ENCODE results near the gene PROZ.

Gene PROZ

GRCh38 chr13:113113846-113114271 lies 44.6 kb upstream of the PROZ start:
- no peak overlapping the region for H2AK5ac ChIP-seq (ENCODE audit: low read length, severe bottlenecking)
- H2BK5ac ChIP-seq (ENCODE audit: low read depth, low read length, poor library complexity, severe bottlenecking) = no peak overlapping the region
- H3K4me3 ChIP-seq (ENCODE audit: insufficient read depth in 1 of 2, low read depth in 1 of 2, low read length in 2 of 2) = no peak overlapping the region
- H3K9ac ChIP-seq (ENCODE audit: low read length) = no peak overlapping the region
- no peak overlapping the region for H4K91ac ChIP-seq (ENCODE audit: low read length)
- peaks cover 10% of the 10 kb centered on the region for H3K4me1 ChIP-seq (ENCODE audit: control insufficient read depth, insufficient read depth, low read depth, low read length)
- no peak overlapping the region for H2BK12ac ChIP-seq (ENCODE audit: low read length in 2 of 2)
- H3K9me3 ChIP-seq (ENCODE audit: control insufficient read depth, low read length) = no peaks in the 10 kb centered on the region
- no peak overlapping the region for H2BK15ac ChIP-seq (ENCODE audit: low read depth, poor library complexity, severe bottlenecking)
- no peaks in the 10 kb centered on the region for H3K36me3 ChIP-seq (ENCODE audit: control insufficient read depth in 1 of 2, insufficient read depth in 2 of 2, low read depth in 1 of 2, low read length in 2 of 2)
- DNase-seq = no peak
- no peak overlapping the region for H2AFZ ChIP-seq (ENCODE audit: low read depth, low read length)
- H2BK120ac ChIP-seq (ENCODE audit: low read depth, low read length) = no peak overlapping the region
- 89% methylated on average over 8 of the region's 8 CpGs for WGBS
- no peak overlapping the region for H3K27ac ChIP-seq (ENCODE audit: low read length, poor library complexity, severe bottlenecking)
- H3K18ac ChIP-seq (ENCODE audit: low read depth in 1 of 2, low read length in 2 of 2) = no peak overlapping the region
- no peaks in the 10 kb centered on the region for H3K79me1 ChIP-seq (replicated peaks; ENCODE audit: low read length, poor library complexity, severe bottlenecking)
- no peak overlapping the region for H3K14ac ChIP-seq (ENCODE audit: low read length in 2 of 2)
- H3K27me3 ChIP-seq (ENCODE audit: control insufficient read depth in 1 of 2, insufficient read depth in 1 of 2, low read length in 2 of 2) = peaks cover 29 to 71% of the 10 kb centered on the region in 2 experiments
- no peak overlapping the region for H3K4ac ChIP-seq (ENCODE audit: low read depth in 1 of 2, low read length in 2 of 2)
- H3K4me2 ChIP-seq (ENCODE audit: low read length, poor library complexity, severe bottlenecking) = no peak overlapping the region
- H4K8ac ChIP-seq (ENCODE audit: low read length) = no peak overlapping the region
- no peak overlapping the region for H3K23ac ChIP-seq (ENCODE audit: low read length in 2 of 2)

- no peak for DNase-seq
- no peak overlapping the region for H3K23ac ChIP-seq (ENCODE audit: low read length in 2 of 2)
- H3K4me2 ChIP-seq (ENCODE audit: low read length, poor library complexity, severe bottlenecking) = no peak overlapping the region
- no peak overlapping the region for H3K4me3 ChIP-seq (ENCODE audit: insufficient read depth in 1 of 2, low read depth in 1 of 2, low read length in 2 of 2)
- WGBS = 87% methylated on average over 17 of the region's 17 CpGs
- H3K9ac ChIP-seq (ENCODE audit: low read length) = no peak overlapping the region
- H3K9me3 ChIP-seq (ENCODE audit: control insufficient read depth, low read length) = no peaks in the 10 kb centered on the region
- no peak overlapping the region for H2BK5ac ChIP-seq (ENCODE audit: low read depth, low read length, poor library complexity, severe bottlenecking)
- no peaks in the 10 kb centered on the region for H3K79me1 ChIP-seq (replicated peaks; ENCODE audit: low read length, poor library complexity, severe bottlenecking)
- H3K14ac ChIP-seq (ENCODE audit: low read length in 2 of 2) = no peak overlapping the region
- H3K4ac ChIP-seq (ENCODE audit: low read depth in 1 of 2, low read length in 2 of 2) = no peak overlapping the region
- H3K27ac ChIP-seq (ENCODE audit: low read length, poor library complexity, severe bottlenecking) = no peak overlapping the region
- no peaks in the 10 kb centered on the region for H3K36me3 ChIP-seq (ENCODE audit: control insufficient read depth in 1 of 2, insufficient read depth in 2 of 2, low read depth in 1 of 2, low read length in 2 of 2)
- no peak overlapping the region for H2BK120ac ChIP-seq (ENCODE audit: low read depth, low read length)
- H2BK15ac ChIP-seq (ENCODE audit: low read depth, poor library complexity, severe bottlenecking) = no peak overlapping the region
- no peak overlapping the region for H2AFZ ChIP-seq (ENCODE audit: low read depth, low read length)
- peaks cover 29 to 74% of the 10 kb centered on the region in 2 experiments for H3K27me3 ChIP-seq (ENCODE audit: control insufficient read depth in 1 of 2, insufficient read depth in 1 of 2, low read length in 2 of 2)
- H4K8ac ChIP-seq (ENCODE audit: low read length) = no peak overlapping the region
- H3K4me1 ChIP-seq (ENCODE audit: control insufficient read depth, insufficient read depth, low read depth, low read length) = peaks cover 10% of the 10 kb centered on the region
- H4K91ac ChIP-seq (ENCODE audit: low read length) = no peak overlapping the region
- no peak overlapping the region for H2BK12ac ChIP-seq (ENCODE audit: low read length in 2 of 2)
- H3K18ac ChIP-seq (ENCODE audit: low read depth in 1 of 2, low read length in 2 of 2) = no peak overlapping the region
- H2AK5ac ChIP-seq (ENCODE audit: low read length, severe bottlenecking) = no peak overlapping the region
These were observed 43.7 kb upstream of the PROZ start for GRCh38 chr13:113114511-113115362.

GRCh38 chr13:113115363-113116205 lies 42.9 kb upstream of the PROZ start:
- H2BK5ac ChIP-seq (ENCODE audit: low read depth, low read length, poor library complexity, severe bottlenecking) = no peak overlapping the region
- no peak overlapping the region for H3K14ac ChIP-seq (ENCODE audit: low read length in 2 of 2)
- H3K4ac ChIP-seq (ENCODE audit: low read depth in 1 of 2, low read length in 2 of 2) = no peak overlapping the region
- H2AK5ac ChIP-seq (ENCODE audit: low read length, severe bottlenecking) = no peak overlapping the region
- H3K9me3 ChIP-seq (ENCODE audit: control insufficient read depth, low read length) = no peaks in the 10 kb centered on the region
- H3K18ac ChIP-seq (ENCODE audit: low read depth in 1 of 2, low read length in 2 of 2) = no peak overlapping the region
- no peak overlapping the region for H2BK120ac ChIP-seq (ENCODE audit: low read depth, low read length)
- no peak overlapping the region for H3K4me2 ChIP-seq (ENCODE audit: low read length, poor library complexity, severe bottlenecking)
- H2BK12ac ChIP-seq (ENCODE audit: low read length in 2 of 2) = no peak overlapping the region
- H3K36me3 ChIP-seq (ENCODE audit: control insufficient read depth in 1 of 2, insufficient read depth in 2 of 2, low read depth in 1 of 2, low read length in 2 of 2) = no peaks in the 10 kb centered on the region
- H3K4me3 ChIP-seq (ENCODE audit: insufficient read depth in 1 of 2, low read depth in 1 of 2, low read length in 2 of 2) = no peak overlapping the region
- no peak overlapping the region for H2BK15ac ChIP-seq (ENCODE audit: low read depth, poor library complexity, severe bottlenecking)
- no peak overlapping the region for H2AFZ ChIP-seq (ENCODE audit: low read depth, low read length)
- no peak overlapping the region for H4K8ac ChIP-seq (ENCODE audit: low read length)
- peaks cover 7% of the 10 kb centered on the region for H3K4me1 ChIP-seq (ENCODE audit: control insufficient read depth, insufficient read depth, low read depth, low read length)
- no peak overlapping the region for H3K23ac ChIP-seq (ENCODE audit: low read length in 2 of 2)
- H3K27me3 ChIP-seq (ENCODE audit: control insufficient read depth in 1 of 2, insufficient read depth in 1 of 2, low read length in 2 of 2) = peaks cover 33 to 72% of the 10 kb centered on the region in 2 experiments
- no peak for DNase-seq
- H3K79me1 ChIP-seq (replicated peaks; ENCODE audit: low read length, poor library complexity, severe bottlenecking) = no peaks in the 10 kb centered on the region
- no peak overlapping the region for H3K27ac ChIP-seq (ENCODE audit: low read length, poor library complexity, severe bottlenecking)
- WGBS = 85% methylated on average over 21 of the region's 21 CpGs
- no peak overlapping the region for H4K91ac ChIP-seq (ENCODE audit: low read length)
- no peak overlapping the region for H3K9ac ChIP-seq (ENCODE audit: low read length)

DNA sequence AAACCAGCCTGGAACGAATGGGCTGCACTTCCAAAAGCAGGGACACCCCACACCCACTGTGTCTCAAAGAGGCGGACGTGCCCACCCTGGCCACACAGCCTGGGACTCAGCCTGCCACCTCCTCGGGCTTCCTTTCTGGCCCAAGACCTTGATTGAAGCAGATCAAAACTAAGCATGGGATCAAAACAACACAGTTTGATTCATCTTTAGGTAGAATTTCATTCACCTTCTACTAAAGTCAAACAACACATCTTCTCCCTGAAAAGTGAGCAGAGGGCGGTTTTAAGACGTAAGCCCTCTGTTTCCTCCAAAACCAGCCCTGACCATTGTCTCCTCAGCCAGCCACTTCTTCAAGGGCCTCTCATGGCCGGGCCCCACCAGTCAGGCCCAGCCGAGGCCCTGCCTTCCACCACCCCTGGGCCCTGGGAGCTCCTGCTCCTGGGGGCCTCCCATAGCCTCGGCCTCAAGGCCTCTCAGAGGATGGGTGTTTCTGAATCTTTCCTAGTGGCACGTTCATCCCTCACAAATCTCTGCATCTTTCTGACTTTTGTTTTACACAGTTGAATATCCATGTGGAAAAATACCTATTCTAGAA lies 42.1 kb upstream of the PROZ start:
- Histone ChIP-seq H3K79me1 (replicated peaks; ENCODE audit: low read length, poor library complexity, severe bottlenecking) (no peaks in the 10 kb centered on the region), H4K91ac (ENCODE audit: low read length) (no peak overlapping the region), H2AFZ (ENCODE audit: low read depth, low read length) (no peak overlapping the region), H2AK5ac (ENCODE audit: low read length, severe bottlenecking) (no peak overlapping the region), H3K36me3 (ENCODE audit: control insufficient read depth in 1 of 2, insufficient read depth in 2 of 2, low read depth in 1 of 2, low read length in 2 of 2) (no peaks in the 10 kb centered on the region), H2BK5ac (ENCODE audit: low read depth, low read length, poor library complexity, severe bottlenecking) (no peak overlapping the region), H3K9me3 (ENCODE audit: control insufficient read depth, low read length) (no peaks in the 10 kb centered on the region), H3K4ac (ENCODE audit: low read depth in 1 of 2, low read length in 2 of 2) (no peak overlapping the region), H2BK12ac (ENCODE audit: low read length in 2 of 2) (no peak overlapping the region), H3K4me3 (ENCODE audit: insufficient read depth in 1 of 2, low read depth in 1 of 2, low read length in 2 of 2) (no peak overlapping the region), H3K14ac (ENCODE audit: low read length in 2 of 2) (no peak overlapping the region), H3K18ac (ENCODE audit: low read depth in 1 of 2, low read length in 2 of 2) (no peak overlapping the region), H4K8ac (ENCODE audit: low read length) (no peak overlapping the region), H3K27me3 (ENCODE audit: control insufficient read depth in 1 of 2, insufficient read depth in 1 of 2, low read length in 2 of 2) (peaks cover 29 to 70% of the 10 kb centered on the region in 2 experiments), H3K27ac (ENCODE audit: low read length, poor library complexity, severe bottlenecking) (no peak overlapping the region), H3K4me2 (ENCODE audit: low read length, poor library complexity, severe bottlenecking) (no peak overlapping the region), H2BK120ac (ENCODE audit: low read depth, low read length) (no peak overlapping the region), H3K23ac (ENCODE audit: low read length in 2 of 2) (no peak overlapping the region), H3K4me1 (ENCODE audit: control insufficient read depth, insufficient read depth, low read depth, low read length) (peaks cover 2% of the 10 kb centered on the region), H3K9ac (ENCODE audit: low read length) (no peak overlapping the region), H2BK15ac (ENCODE audit: low read depth, poor library complexity, severe bottlenecking) (no peak overlapping the region)
- 82% methylated on average over 9 of the region's 10 CpGs for WGBS
- DNase-seq = no peak
